ENCODE results near the gene DUSP22.

The DUSP22 gene

DNA sequence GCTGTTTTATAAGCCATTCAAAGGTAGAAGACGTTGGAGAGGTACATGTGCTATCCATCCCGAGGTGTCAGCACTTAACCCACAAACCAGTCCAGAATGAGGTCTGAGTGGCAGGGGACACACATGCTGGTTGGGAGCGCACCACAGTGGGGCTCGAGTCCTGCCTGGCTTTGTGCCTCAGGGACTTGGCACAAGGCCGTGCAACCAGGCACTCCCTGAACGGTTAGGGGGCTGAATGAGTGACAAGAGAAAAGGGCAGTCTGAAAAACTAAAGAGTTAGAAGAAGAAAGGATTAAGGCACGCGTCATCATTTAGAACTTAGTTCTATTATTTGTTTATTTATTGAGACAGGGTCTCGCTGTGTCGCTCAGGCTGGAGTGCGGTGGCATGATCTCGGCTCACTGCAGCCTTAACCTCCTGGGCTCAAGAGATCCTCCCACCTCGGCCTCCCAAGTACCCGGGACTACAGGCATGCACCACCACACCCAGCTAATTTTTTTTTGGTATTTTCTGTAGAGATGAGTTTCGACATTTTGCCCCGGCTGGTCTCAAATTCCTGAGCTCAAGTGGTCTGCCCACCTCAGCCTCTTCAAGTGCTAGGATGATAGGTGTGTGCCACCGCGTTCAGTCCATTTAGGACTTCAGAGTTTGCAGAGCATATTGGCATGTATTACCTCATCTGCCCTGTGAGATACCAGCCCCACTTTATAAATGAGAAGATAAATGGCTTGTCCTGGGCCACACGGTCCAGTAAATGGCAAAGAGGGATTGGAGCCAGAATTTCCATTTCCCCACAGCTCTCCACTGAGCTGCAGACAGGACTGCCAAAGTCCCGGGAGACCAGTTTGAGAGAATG, 51.9 kb downstream of the DUSP22 start:
- TF ChIP-seq, protein P1, sequence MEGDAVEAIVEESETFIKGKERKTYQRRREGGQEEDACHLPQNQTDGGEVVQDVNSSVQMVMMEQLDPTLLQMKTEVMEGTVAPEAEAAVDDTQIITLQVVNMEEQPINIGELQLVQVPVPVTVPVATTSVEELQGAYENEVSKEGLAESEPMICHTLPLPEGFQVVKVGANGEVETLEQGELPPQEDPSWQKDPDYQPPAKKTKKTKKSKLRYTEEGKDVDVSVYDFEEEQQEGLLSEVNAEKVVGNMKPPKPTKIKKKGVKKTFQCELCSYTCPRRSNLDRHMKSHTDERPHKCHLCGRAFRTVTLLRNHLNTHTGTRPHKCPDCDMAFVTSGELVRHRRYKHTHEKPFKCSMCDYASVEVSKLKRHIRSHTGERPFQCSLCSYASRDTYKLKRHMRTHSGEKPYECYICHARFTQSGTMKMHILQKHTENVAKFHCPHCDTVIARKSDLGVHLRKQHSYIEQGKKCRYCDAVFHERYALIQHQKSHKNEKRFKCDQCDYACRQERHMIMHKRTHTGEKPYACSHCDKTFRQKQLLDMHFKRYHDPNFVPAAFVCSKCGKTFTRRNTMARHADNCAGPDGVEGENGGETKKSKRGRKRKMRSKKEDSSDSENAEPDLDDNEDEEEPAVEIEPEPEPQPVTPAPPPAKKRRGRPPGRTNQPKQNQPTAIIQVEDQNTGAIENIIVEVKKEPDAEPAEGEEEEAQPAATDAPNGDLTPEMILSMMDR (IDR thresholded peaks at IDR 0.05; ENCODE audit: low read depth, low read length, missing control alignments) = no peak
- no peak for DNase-seq (ENCODE audit: extremely low read depth, low read depth)
- no peak overlapping the region for H3K4me3 ChIP-seq (replicated peaks; ENCODE audit: low read depth, low read length)

DNA sequence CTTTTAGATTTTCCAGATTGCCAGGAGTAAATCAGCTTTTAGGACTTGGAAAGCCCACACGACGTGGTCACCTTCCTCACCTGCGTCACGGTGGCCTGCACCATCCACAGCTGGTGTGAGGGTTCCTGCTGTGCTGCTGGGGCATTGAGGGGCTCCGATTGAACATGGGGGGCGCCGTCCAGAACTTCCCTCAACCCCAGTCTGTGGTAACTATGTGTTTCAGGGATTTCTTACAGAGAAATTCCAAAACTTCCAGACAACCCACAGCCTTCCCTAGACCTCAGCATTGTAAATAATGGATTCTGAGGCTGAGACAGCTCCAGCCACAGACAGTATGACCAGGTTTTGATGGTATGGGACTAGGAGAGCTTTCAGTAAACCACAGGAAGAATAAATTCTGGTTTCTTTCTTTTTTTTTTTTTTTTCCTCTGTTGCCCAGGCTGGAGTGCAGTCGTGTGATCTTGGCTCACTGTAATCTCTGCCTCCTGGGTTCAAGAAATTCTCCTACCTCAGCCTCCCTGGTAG, 52.6 kb downstream of the DUSP22 start:
- no peak overlapping the region for H3K4me3 ChIP-seq (replicated peaks; ENCODE audit: low read depth, low read length)
- no peak for DNase-seq (ENCODE audit: extremely low read depth, low read depth)
- TF ChIP-seq, protein P1 (IDR thresholded peaks at IDR 0.05; ENCODE audit: low read depth, low read length, missing control alignments) = no peak

DNA sequence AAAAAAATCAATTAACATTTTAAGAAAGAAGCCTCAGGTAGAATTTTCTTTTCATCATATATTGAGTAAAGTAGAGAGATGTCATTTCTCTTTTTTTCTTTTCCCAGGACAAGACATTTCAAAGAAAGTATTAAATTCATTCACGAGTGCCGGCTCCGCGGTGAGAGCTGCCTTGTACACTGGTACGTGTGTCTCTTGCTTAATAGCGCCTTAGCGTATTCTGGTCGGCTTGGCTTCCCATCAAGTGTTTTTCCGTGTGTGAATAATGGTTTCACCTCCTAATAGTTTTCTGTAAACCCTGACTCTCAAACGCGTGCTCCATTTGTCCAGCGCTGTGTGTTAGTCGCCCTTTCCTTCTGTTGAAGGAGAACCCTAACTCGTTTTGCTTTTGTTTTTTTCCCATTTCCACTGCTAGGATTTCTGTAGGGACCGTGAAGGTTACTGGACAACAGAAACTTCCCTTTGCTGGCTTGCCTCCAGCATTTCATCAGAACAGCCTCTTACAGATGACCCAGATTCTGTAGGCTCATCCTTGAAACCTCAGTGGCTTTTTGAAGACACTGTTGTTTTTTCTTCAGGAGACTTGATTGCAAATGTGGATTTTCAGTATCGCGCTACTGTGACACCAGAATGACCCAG, 53.6 kb downstream of the DUSP22 start:
- TF ChIP-seq, protein P1 (IDR thresholded peaks at IDR 0.05; ENCODE audit: low read depth, low read length, missing control alignments) = no peak
- no peak overlapping the region for H3K4me3 ChIP-seq (replicated peaks; ENCODE audit: low read depth, low read length)

DNA sequence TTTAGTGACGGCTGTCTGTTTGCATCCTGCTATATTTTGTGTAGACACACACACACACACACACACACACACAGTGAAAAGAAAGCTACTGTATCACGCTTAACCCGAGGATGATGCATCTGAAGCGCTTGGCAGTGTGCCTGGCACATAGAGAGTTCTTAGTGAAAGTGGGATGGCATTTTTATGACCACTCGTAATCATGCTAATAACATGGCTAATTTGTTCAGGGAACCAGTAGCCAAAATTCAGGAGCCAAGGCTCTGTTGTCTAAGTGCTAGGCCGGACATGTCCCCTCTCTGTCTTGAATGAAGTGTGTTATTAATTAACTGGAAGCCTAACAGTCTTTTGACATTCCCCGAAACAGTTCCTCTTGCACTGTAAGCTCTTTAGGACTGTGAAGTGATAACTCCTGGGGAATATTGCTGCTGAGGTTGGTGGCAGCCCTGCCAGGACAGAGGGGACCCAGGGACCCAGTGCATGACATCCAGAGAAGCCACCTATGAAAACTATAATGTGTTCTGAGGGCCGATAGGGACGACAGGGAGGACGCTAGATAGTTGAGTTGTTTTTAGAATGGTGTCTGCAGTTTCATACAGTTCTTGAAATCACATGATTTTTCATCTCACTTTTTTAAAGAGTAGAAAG, 54.2 kb downstream of the DUSP22 start:
- DNase-seq (ENCODE audit: extremely low read depth, low read depth) = peak; percentile 20
- H3K4me3 ChIP-seq (replicated peaks; ENCODE audit: low read depth, low read length) = no peak overlapping the region

More for the DNA sequence above, 53.6 kb downstream of the DUSP22 start:
- DNase-seq (ENCODE audit: extremely low read depth, low read depth) = no peak

DNA sequence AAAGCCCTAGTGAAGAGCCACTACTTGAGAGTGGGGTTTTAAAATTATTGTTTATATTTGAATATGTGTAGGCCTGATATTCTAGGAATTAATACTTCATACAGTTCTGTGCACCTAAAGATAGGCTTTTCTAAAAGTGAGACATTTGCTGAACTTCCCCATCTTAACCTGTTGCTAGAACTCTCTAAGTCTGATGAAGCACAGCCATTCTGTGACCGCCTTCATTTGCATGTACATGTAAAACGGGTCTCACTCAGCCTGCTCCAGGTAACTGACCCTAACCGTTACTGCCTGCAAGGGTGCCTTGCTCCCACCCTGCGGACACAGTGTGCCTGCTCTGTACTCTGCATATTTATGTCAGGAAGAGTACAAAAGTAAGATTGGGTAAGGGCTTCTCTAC, 54.9 kb downstream of the DUSP22 start:
- TF ChIP-seq, protein P1 (IDR thresholded peaks at IDR 0.05; ENCODE audit: low read depth, low read length, missing control alignments) = no peak
- H3K4me3 ChIP-seq (replicated peaks; ENCODE audit: low read depth, low read length) = no peak overlapping the region
- DNase-seq (ENCODE audit: extremely low read depth, low read depth) = no peak

More for the DNA sequence above, 54.2 kb downstream of the DUSP22 start:
- TF ChIP-seq, protein P1 (IDR thresholded peaks at IDR 0.05; ENCODE audit: low read depth, low read length, missing control alignments) = no peak

DNA sequence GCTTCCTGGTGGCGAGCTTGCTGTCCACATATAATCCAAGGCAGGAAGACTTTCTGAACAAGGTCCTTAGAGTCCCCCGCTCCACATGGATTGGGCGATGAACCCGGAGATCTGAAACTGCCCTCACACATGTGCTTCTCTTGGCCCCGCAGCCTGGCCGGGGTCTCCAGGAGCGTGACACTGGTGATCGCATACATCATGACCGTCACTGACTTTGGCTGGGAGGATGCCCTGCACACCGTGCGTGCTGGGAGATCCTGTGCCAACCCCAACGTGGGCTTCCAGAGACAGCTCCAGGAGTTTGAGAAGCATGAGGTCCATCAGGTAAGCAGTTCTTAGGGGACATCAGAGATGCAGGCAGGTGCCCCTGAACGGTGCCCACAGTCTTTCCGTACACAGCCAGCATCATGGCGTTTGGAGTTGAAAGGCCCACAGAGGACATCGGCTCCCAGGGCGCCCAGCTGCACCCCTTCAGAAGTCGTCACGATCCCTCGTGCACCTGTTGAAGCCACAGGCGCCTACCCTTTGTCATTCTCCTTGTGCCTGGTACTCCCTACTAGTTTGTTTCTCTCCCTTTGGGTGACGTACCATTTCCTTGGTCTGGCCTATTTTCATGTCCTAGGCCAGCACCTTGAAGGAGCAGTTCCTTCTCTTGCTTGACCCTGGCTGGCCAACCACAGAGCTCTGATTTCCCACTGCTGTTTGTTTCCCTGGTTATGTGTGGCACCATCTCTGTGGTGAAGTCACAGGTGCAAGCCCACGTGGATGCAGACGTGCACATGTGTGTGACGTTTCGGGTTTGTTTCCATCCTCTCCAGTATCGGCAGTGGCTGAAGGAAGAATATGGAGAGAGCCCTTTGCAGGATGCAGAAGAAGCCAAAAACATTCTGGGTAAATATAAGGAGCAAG, 55.9 kb downstream of the DUSP22 start:
- DNase-seq (ENCODE audit: extremely low read depth, low read depth) = no peak
- TF ChIP-seq, protein P1 (IDR thresholded peaks at IDR 0.05; ENCODE audit: low read depth, low read length, missing control alignments) = no peak
- H3K4me3 ChIP-seq (replicated peaks; ENCODE audit: low read depth, low read length) = no peak overlapping the region

Measured in HFF-Myc (cell line).